HG02885 (cell line): ENCODE results near the gene SIK3.
"Not testable (repeated sequence)": the region's sequence is repeated elsewhere in the genome, so short reads cannot be mapped to it uniquely, and the experiment has no call there.

Source experiments
- ATAC-seq: cut with Tn5 transposase; IDR thresholded peaks from one replicate; pipeline ENCODE4 v1.9.1; 2021; ENCODE audit warnings: mild to moderate bottlenecking; ENCODE audit not compliant: unreplicated experiment, poor library complexity

SIK3 gene

DNA sequence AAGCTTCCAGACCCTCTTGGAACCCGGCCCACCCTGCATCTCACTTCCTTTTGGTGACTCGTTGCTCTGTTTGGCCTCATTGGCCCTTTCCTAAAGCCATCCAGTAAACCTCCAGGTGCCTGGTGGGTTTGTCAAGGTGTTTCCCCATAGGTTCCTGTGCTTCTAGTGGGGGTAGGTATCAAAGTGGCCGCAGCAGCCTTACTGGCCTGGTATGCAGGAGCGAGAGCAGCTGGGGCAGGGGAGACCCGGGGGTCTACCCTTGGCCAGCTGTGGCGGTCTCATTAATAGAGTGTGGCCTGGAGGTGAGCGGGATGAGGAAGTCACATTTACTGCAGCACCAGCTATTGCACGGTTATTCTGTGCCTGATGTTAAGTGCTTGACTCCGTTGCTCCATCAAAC is 279.2 kb downstream of the SIK3 start:
- ATAC-seq: no peak

DNA sequence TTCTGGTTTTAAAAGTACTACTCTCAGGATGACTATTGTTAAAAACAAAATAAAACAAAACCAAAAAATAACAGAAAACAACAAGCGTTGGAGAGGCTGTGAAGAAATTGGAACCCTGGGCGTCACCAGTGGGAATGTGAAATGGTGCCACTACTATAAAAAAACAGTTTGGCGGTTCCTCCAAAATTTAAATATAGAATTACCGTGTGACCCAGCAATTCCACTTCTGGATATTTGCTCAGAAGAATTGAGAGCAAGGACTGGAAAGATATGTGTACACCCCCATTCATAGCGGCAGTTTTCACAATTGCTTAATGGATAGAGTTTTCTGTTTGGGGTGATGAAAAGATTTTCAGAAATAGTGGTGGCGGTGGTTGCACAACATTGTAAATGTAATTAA is 283.7 kb downstream of the SIK3 start:
- ATAC-seq: no peak

DNA sequence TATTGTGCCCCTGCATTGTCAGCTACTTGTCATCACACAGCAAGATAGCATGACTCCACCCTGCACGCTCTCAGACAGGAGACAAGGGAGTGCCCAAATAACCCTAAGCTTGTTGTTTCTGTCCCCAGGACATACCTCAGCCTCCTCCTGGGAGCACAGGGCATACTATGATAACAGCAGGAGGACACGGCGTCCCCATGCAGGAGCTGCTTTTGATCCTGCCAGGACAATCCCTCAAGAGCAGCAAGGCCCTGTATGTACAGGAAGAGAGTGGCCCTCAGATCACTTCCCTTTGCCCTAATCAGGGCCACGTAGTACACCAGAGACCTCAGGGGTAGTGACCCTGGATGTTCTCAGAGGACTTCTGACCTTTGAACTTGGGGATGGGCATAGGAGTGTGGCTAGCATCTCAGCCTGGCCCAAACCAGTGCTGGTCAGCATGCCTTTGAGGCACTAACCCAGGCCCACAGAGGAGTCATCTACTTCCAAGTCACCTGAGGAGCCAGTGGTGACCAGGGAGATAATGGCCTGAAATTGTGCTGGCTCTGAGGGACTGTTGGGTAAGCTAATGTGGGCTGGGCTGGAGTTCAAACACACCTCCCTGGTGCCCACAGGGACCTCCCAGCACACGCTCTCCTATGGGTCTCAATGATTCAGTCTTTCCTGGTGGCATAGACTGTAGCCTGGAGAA is 284.3 kb downstream of the SIK3 start:
- ATAC-seq: no peak

DNA sequence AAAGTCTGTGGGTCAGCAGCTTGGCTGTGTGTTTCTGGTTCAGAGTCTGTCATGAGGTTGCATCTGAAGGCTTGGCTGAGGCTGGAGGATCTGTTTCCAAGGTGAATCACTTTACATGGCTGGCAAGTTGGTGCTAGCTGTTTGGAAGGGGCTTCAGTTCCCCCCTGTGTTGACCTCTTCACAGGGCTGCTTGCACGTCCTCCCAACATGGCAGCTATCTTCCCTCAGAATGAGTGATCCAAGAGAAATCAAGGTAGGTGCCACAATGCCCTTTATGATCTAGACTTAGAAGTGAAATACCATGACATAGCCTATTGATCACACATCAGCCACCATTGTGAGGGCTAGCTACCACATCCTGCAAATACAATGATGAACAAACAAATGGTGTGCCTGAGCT is 285.1 kb downstream of the SIK3 start:
- ATAC-seq: no peak

DNA sequence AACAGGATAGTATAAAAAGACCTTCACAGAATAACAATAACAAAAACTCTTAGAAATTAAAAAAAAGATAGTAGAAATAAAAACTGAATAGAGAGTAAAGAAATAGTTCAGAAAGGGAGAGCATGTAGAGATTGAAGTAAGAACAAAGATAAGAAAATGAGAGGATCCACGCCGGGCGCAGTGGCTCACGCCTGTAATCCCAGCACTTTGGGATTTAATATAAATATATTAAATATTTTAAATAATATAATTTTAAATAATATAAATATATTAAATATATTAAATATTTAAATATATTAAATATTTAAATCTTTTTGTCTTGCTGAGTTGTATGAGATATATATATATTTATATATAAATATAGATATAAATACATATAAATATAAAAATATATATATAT is 286.1 kb downstream of the SIK3 start:
- ATAC-seq: no peak

DNA sequence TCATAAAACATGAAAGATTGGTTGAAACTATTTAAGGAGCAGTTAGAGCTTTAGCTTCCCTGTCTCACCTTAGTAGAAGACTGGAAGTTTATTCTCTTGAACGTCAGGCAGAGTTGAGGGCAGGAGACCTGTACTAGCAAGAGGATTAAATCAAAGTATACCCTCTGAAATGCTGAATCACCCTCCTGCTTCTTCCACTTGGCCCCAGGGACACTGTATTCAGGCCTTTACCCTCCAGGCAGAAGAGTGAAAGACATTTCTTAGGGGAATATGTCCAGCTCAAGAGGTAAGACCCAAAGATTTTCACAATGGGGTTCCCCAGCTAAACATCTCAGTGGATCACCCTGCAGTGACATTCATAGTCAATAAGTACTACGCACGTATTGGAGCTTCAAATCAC is 287.0 kb downstream of the SIK3 start:
- ATAC-seq: no peak

DNA sequence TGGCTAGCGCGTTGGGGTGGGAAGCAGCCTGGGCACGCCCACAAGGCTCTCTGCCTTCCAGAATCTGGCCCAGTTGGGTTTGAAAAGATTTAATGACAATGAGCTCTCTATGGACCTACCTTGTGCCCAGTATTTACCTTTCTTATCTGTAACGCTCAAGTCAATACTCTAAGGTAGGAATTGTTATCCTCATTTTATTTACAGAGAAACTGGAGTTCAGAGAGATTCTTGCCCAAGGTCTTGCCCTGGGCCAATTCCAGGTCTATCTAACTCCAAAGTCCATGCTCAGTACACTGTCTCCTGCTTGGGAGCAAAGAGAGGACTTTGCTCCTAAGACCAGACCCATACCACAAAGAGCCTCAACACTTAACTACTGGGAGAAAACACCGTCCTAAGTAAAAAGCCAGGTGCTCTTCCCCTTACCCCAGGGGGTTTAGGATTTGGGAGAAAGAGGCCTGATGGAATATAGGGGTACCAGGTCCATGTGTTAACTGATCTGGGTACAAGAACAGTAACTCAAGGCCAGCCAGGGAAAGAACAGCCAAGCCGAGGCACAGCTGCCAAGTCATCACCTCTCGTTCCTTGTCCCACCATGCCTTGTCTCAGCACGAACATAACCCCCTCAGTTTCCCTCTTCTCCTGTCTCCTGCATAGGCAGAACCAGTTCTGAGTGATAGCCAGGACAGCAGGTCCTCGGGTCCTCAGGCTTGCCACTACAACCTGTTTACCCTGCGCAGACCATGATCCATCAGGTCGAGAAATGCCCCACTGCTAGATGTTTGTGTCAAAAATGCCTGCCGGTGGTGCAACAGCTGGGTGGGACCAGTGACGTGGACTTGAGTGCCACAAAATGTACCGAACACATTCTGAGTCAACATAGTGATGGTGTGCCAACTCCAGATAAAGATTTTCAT is 289.7 kb downstream of the SIK3 start:
- no peak for ATAC-seq

DNA sequence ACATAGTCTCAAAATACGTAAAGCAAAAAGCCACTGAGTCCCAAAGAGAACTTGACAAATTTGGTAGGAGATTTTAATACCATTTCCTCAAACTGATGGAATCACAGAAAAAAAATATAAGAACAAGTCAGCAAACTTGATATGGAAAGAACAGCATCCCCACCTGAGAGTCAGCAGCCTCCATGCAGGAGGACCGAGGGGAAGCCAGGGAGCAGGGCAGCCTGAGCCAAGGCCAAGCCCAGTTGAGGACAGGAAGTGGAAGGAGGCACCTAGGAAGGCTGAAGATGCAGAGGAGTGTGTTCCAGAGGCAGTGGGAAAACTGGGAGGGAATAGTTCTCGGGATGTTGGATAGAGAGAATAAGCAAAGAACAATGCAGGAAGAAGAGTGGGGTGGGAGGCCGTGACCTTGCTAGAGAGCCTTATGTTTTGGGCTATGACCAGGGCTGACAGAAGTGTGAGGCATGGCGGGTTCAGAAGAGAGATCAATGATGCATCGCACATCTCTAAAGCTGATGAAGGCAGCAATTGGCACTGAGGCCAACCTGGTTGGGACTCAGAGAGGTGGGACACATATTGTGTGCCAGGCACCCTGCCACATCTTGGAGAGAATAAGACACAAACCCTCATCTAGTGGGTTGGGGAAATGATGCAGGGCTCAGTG is 290.5 kb downstream of the SIK3 start:
- ATAC-seq: no peak

DNA sequence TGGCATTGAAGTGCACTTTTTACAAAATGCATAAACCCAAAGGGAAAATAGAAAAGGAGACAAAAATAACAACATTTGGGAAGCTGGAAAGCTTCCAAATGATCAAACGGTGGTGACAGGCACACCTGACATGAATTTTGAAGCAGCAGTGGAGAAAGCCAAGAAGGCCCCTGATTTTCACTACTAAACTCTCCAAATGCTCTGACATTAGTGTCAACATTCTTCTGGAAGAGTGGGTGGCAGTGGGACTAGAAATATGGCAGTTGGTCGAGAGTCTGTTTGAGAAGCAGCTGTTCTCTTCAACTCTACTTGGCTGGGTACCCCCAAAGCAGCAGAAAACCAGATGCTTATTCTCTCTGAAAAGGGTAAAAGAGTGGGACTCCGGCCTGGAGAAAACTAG is 294.2 kb downstream of the SIK3 start:
- no peak for ATAC-seq

DNA sequence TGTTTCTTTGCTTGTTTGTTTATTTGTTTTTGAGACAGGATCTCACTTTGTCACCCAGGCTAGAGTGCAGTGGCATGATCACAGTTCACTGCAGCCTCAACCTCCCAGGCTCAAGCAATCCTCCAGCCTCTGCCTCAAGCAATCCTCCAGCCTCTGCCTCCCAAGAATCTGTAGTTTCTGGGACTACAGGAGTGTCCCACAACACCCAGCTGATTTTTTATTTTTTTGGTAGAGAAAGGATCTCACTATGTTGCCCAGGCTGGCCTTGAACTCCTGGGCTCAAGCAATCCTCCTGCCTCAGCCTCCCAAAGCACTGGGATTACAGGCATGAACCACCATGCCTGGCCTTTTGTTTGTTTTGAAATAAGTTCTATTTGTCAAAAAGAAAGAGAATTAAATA is 296.6 kb downstream of the SIK3 start:
- not testable (repeated sequence) for ATAC-seq

DNA sequence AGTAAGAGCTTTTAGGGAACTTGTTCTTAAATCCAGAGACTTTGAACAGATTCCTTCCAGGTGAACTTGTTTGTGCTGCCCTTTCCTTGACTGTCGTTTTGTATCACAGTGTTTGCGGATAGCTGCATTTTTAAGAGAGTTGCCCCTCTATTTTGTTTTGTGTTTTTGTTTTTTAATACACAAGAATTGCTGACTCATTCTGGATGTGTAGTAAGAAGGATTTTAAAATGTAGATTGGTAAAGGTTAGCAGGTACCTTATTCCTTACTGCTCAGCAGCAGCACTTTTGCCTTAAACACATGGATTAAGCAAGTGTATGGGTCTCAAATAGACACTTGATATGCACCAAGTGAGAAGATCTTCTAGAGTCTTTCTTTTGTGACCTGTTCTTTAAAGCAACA is 297.6 kb downstream of the SIK3 start:
- ATAC-seq: no peak

DNA sequence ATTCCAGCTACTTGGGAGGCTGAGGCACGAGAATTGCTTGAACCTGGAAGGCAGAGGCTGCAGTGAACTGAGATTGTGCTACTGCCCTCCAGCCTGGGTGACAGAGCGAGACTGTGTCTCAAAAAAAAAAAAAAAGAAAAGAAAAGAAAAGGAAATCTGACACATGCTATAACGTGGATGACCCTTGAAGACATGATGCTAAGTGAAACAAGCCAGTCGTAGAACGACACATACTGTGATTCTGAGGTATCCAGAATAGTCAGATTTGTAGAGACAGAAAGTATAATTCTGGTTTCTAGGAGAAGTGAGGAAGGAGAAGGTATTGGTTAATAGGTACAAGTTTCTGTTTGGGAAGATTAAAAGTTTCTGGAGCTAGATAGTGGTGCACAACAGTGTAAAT is 299.9 kb downstream of the SIK3 start:
- ATAC-seq: no peak

DNA sequence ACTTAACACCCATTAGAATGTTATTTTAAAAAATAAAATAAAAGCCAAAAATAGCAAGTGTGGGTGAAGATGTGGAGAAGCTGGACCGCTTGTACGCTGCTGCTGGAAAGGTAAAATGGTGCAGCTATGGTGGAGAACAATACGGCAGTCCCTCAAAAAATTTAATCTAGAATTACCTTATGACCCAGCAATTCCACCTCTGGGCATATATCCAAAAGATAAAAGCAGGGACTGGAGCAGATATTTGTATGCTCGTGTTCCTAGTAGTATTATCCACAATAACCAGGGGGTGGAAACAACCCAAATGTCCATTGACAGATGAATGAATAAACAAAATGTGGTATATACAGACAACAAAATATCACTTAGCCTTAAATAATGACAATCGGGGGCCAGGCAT is 300.4 kb downstream of the SIK3 start:
- no peak for ATAC-seq

DNA sequence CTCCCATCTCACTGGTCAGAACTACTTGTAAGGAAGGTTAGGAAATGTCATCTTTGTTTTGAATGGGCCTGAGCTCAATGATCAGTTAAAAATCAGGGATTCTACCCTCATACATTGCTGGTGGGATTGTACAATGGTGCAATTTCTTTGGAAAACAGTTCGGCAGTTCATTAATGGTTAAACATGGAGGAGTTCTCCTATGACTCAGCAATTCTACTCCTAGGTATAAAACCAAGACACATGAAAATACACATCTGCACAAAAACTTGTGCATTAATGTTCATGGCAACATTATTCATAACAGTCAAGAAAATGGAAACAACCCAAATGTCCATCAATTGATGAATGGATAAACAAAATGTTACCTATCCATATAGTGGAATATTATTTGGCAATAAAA is 301.7 kb downstream of the SIK3 start:
- ATAC-seq: no peak

DNA sequence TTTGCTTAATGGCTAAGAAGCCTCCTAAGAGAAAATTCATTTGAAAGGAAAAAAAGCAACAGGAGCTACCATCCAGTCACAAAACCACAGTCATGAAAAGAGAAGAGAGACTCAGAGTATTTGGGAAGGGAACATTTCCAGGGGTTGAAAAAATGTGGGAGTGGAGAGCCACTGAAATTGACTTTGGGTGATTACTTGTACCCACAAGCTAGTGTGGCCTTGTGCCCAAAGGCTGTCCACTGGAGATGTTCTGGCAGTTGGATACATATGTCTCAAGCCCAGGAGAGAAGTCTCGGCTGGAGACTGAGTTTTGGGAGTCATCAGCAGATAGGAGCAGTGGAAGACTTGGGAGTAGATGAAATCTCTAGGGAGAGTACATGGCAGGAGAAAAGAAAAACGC is 303.4 kb downstream of the SIK3 start:
- no peak for ATAC-seq

DNA sequence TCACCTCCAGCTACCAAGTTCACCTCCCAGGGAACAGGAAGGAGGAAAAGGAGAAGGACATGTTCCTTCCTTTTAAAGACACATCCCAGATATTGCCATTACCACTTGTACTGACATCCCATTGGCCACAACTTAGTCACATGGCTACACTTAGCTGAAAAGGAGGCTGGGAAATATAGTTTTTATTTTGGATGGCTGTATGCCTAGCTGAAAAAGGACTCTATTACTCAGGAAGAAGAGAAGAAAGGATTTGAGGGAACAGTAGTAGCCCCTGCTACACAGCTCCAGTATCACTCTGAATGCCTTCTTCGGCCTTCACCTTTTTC is 304.5 kb downstream of the SIK3 start:
- no peak for ATAC-seq
